Nephron progenitor cell (in vitro differentiated cells): ENCODE data around the gene KCNJ6.

Source experiments
- DNase-seq: peaks from one replicate; pipeline ENCODE4 v3.0.0; 2021
- H3K27ac Mint-ChIP-seq: 2 replicates; pipeline ENCODE4 v1.8.0; 2021; ENCODE audit warnings: mild to moderate bottlenecking, moderate library complexity, mixed read lengths
- H3K27me3 Mint-ChIP-seq: 2 replicates; pipeline ENCODE4 v1.8.0; 2021; ENCODE audit warnings: mild to moderate bottlenecking, low read depth, mixed read lengths; ENCODE audit not compliant: poor library complexity
- H3K36me3 Mint-ChIP-seq: 2 replicates; pipeline ENCODE4 v1.8.0; 2021; ENCODE audit warnings: low read depth, mixed read lengths
- H3K4me1 Mint-ChIP-seq: 2 replicates; pipeline ENCODE4 v1.8.0; 2021; ENCODE audit warnings: mixed read lengths
- H3K4me3 Mint-ChIP-seq: 2 replicates; pipeline ENCODE4 v1.8.0; 2021; ENCODE audit warnings: mild to moderate bottlenecking, moderate library complexity, mixed read lengths
- H3K9me3 Mint-ChIP-seq: 2 replicates; pipeline ENCODE4 v1.8.0; 2021; ENCODE audit warnings: mild to moderate bottlenecking, moderate library complexity, mixed read lengths
- CTCF ChIP-seq: fragments of 200-600 bp; sonication (generic); IDR thresholded peaks from 2 replicates; pipeline ENCODE4 v1.5.0; 2021; ENCODE audit warnings: antibody characterized with exemption

Gene KCNJ6

GRCh38 chr21:37628362-37628761 lies 287.9 kb downstream of the KCNJ6 start:
- no peak for TF ChIP-seq CTCF
- Mint-ChIP-seq H3K9me3 (peaks cover 48% of the 10 kb centered on the region), H3K4me1 (peaks cover 12% of the 10 kb centered on the region), H3K27me3 (peaks cover 26% of the 10 kb centered on the region), H3K4me3 (no peak overlapping the region), H3K36me3 (peaks cover 4% of the 10 kb centered on the region), H3K27ac (no peak overlapping the region)
- no peak for DNase-seq

- no peak for TF ChIP-seq CTCF
- Mint-ChIP-seq H3K27me3 (peaks cover 28% of the 10 kb centered on the region), H3K27ac (no peak overlapping the region), H3K9me3 (peaks cover 41% of the 10 kb centered on the region), H3K36me3 (peaks cover 4% of the 10 kb centered on the region), H3K4me3 (no peak overlapping the region), H3K4me1 (peaks cover 12% of the 10 kb centered on the region)
- no peak for DNase-seq
Measured at GRCh38 chr21:37627561-37627960, 288.7 kb downstream of the KCNJ6 start.

DNA sequence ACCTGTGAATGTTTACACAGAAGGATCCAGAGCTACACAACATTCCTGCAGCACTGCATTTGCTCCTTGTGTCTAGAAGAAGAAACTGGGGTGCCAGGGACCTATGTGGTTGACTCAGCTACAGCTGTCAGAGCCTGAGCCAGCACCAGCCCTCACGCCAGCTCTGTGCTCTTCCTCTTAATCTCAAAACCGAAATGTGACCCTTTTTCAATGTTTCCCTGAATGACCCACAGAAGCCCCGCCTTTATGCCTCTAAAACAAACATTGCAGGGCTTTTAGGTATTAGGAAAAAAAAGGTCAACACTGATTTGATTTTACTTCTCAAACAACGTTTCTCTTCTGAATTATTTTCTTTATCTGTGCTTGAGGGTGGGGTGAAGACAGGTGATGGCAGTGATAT lies 289.2 kb downstream of the KCNJ6 start:
- Mint-ChIP-seq H3K9me3 (peaks cover 37% of the 10 kb centered on the region), H3K27ac (no peak overlapping the region), H3K4me1 (peaks cover 12% of the 10 kb centered on the region), H3K4me3 (no peak overlapping the region), H3K36me3 (peaks cover 4% of the 10 kb centered on the region), H3K27me3 (peaks cover 23% of the 10 kb centered on the region)
- DNase-seq = no peak
- no peak for TF ChIP-seq CTCF

- Mint-ChIP-seq H3K36me3 (peaks cover 4% of the 10 kb centered on the region), H3K4me3 (no peak overlapping the region), H3K4me1 (peaks cover 8% of the 10 kb centered on the region), H3K27ac (no peak overlapping the region), H3K9me3 (peaks cover 29% of the 10 kb centered on the region), H3K27me3 (peaks cover 16% of the 10 kb centered on the region)
- no peak for DNase-seq
- TF ChIP-seq CTCF = no peak
Measured at GRCh38 chr21:37626320-37626719, 289.9 kb downstream of the KCNJ6 start.

DNA sequence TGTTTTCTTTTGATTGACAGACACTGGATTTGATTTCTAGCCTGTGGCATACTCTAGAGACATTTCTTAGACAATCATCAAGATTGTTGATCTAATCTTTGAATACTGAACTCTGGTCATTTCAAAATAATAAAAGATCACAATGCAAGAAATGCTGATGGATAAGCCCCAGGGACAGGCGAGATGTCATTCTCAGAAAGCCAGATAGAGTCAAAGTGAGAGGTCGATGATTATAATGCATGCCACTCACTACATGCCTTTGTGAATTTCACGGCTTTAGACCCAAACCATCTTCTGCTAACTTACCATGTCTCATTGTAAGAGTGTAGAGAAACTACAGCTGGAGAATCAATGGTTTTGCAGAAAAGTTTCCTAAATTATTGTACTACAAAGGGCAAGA lies 292.6 kb downstream of the KCNJ6 start:
- TF ChIP-seq CTCF = no peak
- H3K27me3 Mint-ChIP-seq = peaks cover 4% of the 10 kb centered on the region
- H3K4me1 Mint-ChIP-seq = peaks cover 12% of the 10 kb centered on the region
- H3K4me3 Mint-ChIP-seq = no peak overlapping the region
- no peak overlapping the region for H3K27ac Mint-ChIP-seq
- peaks cover 16% of the 10 kb centered on the region for H3K9me3 Mint-ChIP-seq
- H3K36me3 Mint-ChIP-seq = peaks cover 4% of the 10 kb centered on the region
- DNase-seq = no peak

GRCh38 chr21:37623183-37623582 lies 293.1 kb downstream of the KCNJ6 start:
- TF ChIP-seq CTCF = no peak
- no peak for DNase-seq
- Mint-ChIP-seq H3K36me3 (peaks cover under 1% of the 10 kb centered on the region), H3K27me3 (peaks cover 9% of the 10 kb centered on the region), H3K4me3 (no peak overlapping the region), H3K9me3 (peaks cover 11% of the 10 kb centered on the region), H3K27ac (no peak overlapping the region), H3K4me1 (peaks cover 12% of the 10 kb centered on the region)
